Stimulated activated memory B cell treated with anti-CD40 and anti-IgM and Interleukin-4, amounts not matched to agents 10 μg/mL and 1 μg/mL and 100 μg/mL, for 72 hours (primary cell): ENCODE results near the gene STIM2.

ENCODE experiments used
- ATAC-seq: fragments of 150-1000 bp; cut with Tn5 transposase; 2 replicates; pipeline ENCODE4 v1.10.0; 2021
- H3K27ac Mint-ChIP-seq: one replicate; pipeline ENCODE4 v1.8.0; 2022; ENCODE audit warnings: mild to moderate bottlenecking, mixed read lengths
- H3K27me3 Mint-ChIP-seq: one replicate; pipeline ENCODE4 v1.8.0; 2022; ENCODE audit warnings: mixed read lengths
- H3K36me3 Mint-ChIP-seq: one replicate; pipeline ENCODE4 v1.8.0; 2022; ENCODE audit warnings: mixed read lengths
- H3K4me1 Mint-ChIP-seq: one replicate; pipeline ENCODE4 v1.8.0; 2022; ENCODE audit warnings: mixed read lengths
- H3K4me3 Mint-ChIP-seq: one replicate; pipeline ENCODE4 v1.8.0; 2022; ENCODE audit warnings: mild to moderate bottlenecking, moderate library complexity, mixed read lengths
- H3K9me3 Mint-ChIP-seq: one replicate; pipeline ENCODE4 v1.8.0; 2022; ENCODE audit warnings: mixed read lengths

The STIM2 gene

DNA sequence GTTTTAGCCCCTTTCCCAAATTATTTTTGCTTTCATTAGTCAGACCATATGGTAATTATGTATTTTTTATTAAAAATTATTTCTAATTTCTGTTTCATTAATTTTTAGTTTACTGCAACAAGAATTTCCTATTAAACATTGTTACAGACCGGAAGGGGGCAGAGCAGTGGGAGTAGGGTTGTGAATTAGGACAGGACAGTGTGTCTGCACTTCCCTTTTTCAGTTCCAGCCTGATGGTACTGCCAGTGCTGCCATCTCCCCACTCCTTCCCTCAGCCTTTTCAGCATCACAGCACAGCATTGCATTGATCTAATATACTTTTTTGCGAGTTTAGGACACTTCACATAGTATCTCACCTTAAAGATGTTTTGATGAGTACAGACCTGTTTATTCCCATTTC is 76.5 kb downstream of the STIM2 start:
- H3K9me3 Mint-ChIP-seq: no peaks in the 10 kb centered on the region
- no peak overlapping the region for H3K27ac Mint-ChIP-seq
- no peak overlapping the region for H3K4me3 Mint-ChIP-seq
- peak; percentile 76 for ATAC-seq
- H3K36me3 Mint-ChIP-seq: peaks cover 9% of the 10 kb centered on the region
- peaks cover 59% of the 10 kb centered on the region for H3K4me1 Mint-ChIP-seq
- no peaks in the 10 kb centered on the region for H3K27me3 Mint-ChIP-seq

DNA sequence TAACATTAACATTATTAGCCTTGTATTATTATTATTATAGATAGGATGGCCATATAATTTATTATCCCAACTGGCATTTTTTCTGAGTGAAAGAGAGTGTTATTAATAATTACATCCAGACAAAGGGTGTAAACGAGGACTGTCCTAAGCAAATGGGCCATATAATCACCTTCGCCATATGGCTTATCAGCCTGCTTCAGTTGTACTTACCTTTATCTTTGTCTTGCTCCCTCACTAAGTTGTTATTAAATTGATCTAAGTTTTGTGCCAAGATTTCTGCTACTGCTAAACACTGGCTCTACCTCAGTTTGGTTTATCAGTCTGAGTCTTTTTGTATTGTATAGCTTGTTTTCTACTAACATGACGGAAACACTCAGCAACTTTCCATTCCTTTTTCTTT is 76.9 kb downstream of the STIM2 start:
- H3K27ac Mint-ChIP-seq: no peak overlapping the region
- H3K4me3 Mint-ChIP-seq: no peak overlapping the region
- no peak for ATAC-seq
- H3K36me3 Mint-ChIP-seq: peaks cover 12% of the 10 kb centered on the region
- H3K9me3 Mint-ChIP-seq: no peaks in the 10 kb centered on the region
- H3K27me3 Mint-ChIP-seq: no peaks in the 10 kb centered on the region
- peaks cover 63% of the 10 kb centered on the region for H3K4me1 Mint-ChIP-seq

DNA sequence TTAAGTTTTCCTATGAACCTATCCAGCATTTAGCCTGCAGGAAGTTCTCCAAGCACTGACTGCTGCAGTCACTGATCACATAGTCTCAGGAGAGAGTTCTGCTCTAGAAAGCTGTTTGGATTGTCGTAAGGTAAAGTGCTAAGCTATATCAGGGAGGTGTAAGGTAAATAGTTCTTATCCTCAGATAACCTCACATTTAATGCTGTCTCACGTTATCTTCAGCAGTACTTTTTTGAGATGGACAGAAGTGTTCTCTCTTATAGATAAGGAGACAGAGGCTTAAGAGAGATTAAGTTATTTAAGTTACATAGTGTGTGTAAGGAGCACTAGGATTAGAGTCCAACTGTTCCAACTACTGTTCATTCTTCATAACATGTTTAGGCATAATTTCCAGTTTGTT is 77.9 kb downstream of the STIM2 start:
- Mint-ChIP-seq H3K4me3 (no peak overlapping the region), H3K27ac (no peak overlapping the region), H3K36me3 (peaks cover 11% of the 10 kb centered on the region), H3K4me1 (peaks cover 70% of the 10 kb centered on the region), H3K9me3 (no peaks in the 10 kb centered on the region), H3K27me3 (no peaks in the 10 kb centered on the region)
- no peak for ATAC-seq

DNA sequence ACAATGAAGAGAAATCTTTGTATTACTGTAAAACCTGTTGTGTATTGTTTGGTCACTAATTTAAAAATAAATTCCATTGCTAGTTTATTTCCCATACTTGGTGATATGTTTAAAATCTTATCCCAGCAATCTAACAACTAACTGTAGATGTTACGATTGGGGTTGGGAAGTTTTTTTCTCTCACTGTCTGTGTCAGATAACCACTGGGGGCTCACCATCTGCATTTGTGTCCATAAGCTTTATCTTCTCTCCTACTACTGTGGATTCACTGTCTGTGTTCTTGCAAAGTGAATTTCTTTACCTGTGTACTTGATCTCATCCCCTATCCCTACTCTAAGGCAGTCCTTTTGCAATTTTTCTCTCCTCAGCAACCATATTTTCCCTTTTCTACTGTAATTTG is 81.3 kb downstream of the STIM2 start:
- Mint-ChIP-seq H3K4me1 (peaks cover 64% of the 10 kb centered on the region), H3K4me3 (no peak overlapping the region), H3K27ac (peak overlapping the region; percentile 15), H3K9me3 (no peaks in the 10 kb centered on the region), H3K27me3 (no peaks in the 10 kb centered on the region), H3K36me3 (peaks cover 18% of the 10 kb centered on the region)
- ATAC-seq: no peak

DNA sequence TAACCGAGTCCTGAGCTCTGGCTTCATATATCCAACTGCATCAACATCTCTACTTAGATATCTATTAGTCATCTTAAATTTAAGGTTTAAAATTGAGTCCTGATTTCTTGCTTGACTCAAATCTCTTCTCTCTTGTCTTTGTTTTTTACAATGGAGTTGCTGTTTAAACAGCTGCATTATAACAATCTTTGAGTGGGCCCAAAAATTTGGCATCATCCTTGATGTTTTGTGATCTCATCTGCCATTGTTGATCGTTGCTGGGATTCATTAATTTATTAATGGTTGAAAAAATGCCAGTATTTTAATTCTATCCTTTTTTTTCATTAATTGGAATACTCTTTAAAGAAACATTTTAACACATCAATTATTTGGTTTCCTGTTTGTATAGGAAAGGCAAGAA is 82.2 kb downstream of the STIM2 start:
- peaks cover 55% of the 10 kb centered on the region for H3K4me1 Mint-ChIP-seq
- peak overlapping the region; percentile 15 for H3K27ac Mint-ChIP-seq
- H3K27me3 Mint-ChIP-seq: no peaks in the 10 kb centered on the region
- no peaks in the 10 kb centered on the region for H3K9me3 Mint-ChIP-seq
- peaks cover 23% of the 10 kb centered on the region for H3K36me3 Mint-ChIP-seq
- no peak for ATAC-seq
- H3K4me3 Mint-ChIP-seq: no peak overlapping the region

DNA sequence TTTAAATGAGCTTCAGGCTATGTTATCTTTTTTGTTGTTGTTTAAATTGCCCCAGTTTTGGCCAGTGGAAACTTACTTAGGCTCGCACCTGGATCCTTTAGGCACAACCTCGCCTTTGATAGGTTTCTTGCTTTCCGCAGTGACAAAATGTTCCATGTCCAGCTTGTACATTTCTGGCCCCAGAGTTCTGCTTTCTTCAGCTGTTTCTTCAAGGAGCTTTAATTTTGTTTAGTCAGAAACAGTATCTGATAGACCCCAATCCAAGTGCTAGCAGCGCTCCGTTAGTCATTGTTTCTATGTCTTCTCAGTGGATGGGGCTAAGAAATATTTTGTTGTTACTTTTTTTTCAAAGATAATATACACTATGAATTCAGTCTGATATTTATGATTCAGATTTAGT is 82.8 kb downstream of the STIM2 start:
- Mint-ChIP-seq H3K27ac (no peak overlapping the region), H3K36me3 (peaks cover 28% of the 10 kb centered on the region), H3K4me3 (no peak overlapping the region), H3K9me3 (no peaks in the 10 kb centered on the region), H3K4me1 (peaks cover 54% of the 10 kb centered on the region), H3K27me3 (no peaks in the 10 kb centered on the region)
- ATAC-seq: no peak

DNA sequence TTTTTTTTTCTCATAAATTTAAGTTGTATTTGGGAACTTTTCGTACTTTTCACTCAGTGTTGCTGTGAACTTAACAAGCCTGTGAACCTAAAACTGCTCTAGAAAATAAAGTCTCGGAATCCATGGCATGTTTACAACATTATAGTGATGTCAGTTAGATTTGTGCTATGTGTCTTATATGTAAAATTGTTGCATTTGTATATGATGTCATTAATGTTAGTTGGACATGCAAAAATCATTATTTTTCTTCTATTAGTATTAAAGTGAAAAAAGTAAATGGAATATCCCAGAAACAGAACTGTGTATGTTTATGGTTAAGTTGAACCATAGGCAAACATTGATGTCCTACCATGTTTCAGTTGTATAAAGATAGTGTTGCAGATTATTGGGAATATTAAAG is 85.2 kb downstream of the STIM2 start:
- Mint-ChIP-seq H3K4me1 (peaks cover 40% of the 10 kb centered on the region), H3K27me3 (no peaks in the 10 kb centered on the region), H3K9me3 (peaks cover 3% of the 10 kb centered on the region), H3K36me3 (peaks cover 28% of the 10 kb centered on the region), H3K4me3 (no peak overlapping the region), H3K27ac (no peak overlapping the region)
- no peak for ATAC-seq

DNA sequence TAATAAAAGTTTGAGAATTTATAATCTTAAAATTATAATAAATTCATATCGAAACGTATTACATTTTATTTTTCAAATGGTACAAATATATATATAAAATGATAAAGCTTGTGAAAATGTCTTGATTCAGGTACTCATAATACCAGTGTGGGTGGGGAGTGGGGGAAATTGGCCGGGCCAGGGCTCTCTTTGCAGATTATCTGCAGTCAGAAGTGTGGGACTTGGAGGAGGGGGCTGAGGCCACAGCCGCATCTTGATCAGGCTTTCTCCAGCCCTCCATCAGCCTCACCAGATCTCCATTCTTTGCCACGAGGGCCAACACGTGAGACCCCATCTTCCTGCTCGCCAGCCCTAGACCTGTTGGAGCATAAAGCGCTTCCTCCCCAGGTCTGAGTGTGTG is 86.7 kb downstream of the STIM2 start:
- no peak for ATAC-seq
- Mint-ChIP-seq H3K36me3 (peaks cover 32% of the 10 kb centered on the region), H3K4me1 (peaks cover 36% of the 10 kb centered on the region), H3K9me3 (peaks cover 5% of the 10 kb centered on the region), H3K4me3 (no peak overlapping the region), H3K27ac (no peak overlapping the region), H3K27me3 (no peaks in the 10 kb centered on the region)

DNA sequence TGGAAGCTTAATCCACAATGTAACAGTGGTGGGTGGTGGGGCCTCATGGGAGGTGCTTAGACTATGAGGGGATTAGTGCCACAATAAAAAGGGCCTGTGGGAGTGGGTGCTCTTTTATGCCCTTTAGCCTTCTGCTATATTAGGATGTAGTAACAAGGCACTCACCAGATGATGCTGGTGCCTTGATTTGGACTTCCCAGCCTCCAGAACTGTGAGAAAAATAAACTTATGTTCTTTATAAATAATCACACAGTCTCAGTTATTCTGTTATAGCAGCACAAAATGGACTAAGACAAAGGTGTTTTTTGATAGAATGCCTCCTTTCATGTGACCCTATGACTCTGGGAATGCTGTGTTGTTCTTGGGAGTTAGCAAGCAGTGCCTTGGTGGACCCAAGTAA is 89.8 kb downstream of the STIM2 start:
- no peak for ATAC-seq

DNA sequence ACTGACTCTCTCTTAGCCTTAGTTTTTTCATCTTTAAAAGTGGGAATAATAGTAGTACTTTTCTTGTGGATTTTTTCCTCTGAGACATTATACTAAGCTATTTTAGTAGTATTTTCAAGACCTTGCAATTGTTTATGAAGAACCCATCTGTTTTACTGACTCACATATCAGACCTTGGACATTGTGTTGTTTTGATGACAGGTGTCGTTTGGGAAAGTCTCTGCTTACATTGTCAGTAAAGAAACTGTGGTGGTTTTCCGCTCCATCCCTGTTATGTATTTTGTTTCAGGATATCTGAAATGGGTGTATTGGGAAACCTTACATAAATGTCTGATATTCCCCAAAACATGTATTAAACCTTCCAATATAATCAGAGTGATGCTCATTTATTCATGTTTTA is 92.2 kb downstream of the STIM2 start:
- no peak for ATAC-seq
- Mint-ChIP-seq H3K36me3 (peaks cover 13% of the 10 kb centered on the region), H3K27me3 (no peaks in the 10 kb centered on the region), H3K27ac (peak overlapping the region; percentile 31), H3K4me1 (peaks cover 32% of the 10 kb centered on the region), H3K4me3 (no peak overlapping the region), H3K9me3 (peaks cover 5% of the 10 kb centered on the region)

More for the DNA sequence above, 89.8 kb downstream of the STIM2 start:
- Mint-ChIP-seq H3K9me3 (peaks cover 5% of the 10 kb centered on the region), H3K27me3 (no peaks in the 10 kb centered on the region), H3K27ac (no peak overlapping the region), H3K36me3 (peaks cover 18% of the 10 kb centered on the region), H3K4me1 (peaks cover 39% of the 10 kb centered on the region), H3K4me3 (no peak overlapping the region)

DNA sequence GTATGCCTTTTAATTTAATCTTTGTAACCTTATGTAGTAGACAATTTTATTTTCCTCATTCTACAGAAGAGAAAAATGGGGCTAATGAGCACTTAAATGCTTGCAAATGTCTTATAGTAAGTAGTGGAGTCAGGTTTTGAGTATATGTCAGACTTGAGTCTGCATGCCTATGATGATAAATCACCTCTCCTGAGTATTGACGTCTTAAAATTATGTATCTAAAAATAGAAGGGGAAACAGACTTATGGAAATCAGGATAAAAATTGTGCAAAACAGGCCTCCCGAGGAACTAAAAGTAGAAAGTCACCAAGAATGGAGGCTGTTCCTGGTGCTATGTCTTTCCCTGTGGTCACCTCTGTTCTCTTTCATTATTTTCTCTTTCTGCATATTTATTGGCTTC is 92.7 kb downstream of the STIM2 start:
- no peak for ATAC-seq
- peaks cover 5% of the 10 kb centered on the region for H3K9me3 Mint-ChIP-seq
- no peaks in the 10 kb centered on the region for H3K27me3 Mint-ChIP-seq
- peaks cover 32% of the 10 kb centered on the region for H3K4me1 Mint-ChIP-seq
- peaks cover 11% of the 10 kb centered on the region for H3K36me3 Mint-ChIP-seq
- H3K27ac Mint-ChIP-seq: peak overlapping the region; percentile 31
- H3K4me3 Mint-ChIP-seq: peak overlapping the region; percentile 4

DNA sequence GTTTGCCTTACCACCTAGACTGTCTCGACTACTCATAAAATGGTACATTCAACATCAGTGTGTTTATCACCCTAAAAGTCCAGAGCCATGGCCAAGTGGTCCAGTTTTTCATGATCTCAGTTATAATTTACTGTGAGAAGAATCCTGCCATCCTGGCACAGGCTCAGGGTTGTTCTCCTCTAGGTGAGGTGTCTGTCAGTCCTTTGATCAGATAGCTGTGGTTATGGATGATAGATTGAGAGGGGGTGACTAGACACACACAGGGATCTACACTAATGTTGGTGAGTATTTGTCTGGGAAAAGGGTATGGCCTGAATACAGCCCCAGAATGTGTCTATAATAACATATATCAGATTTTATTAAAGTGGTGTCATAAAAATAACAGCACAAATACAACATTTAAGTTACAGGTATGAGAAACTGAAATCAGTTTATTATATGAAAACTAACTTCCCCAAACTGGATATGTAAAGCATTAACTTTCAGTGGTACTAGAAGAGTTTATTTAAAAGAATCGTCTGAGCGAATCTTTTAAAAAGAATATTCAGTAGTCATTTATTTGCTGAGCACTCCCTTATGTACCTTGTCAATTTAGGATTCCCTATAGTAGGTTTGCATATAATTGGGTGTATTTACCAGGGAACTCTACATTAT is 93.3 kb downstream of the STIM2 start:
- H3K27ac Mint-ChIP-seq: peak overlapping the region; percentile 31
- ATAC-seq: no peak

DNA sequence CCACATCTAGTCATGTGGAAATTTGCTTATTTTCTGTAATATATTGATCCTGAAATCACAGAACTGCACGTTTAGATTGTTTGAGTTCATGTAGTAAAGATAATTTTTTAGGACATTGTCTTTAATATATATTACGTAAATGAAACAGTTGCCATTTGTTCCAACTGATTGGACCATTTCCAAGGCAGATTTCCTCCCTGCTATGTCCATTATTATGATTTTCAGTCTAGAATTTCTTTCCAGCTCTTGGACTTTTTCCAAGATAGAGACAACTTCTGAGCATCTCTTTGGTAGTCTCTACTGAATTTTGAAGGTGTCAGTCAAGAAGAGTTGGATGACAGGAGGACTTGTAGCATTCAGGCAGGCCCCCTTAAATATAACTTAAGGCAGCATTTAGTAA is 94.6 kb downstream of the STIM2 start:
- Mint-ChIP-seq H3K27me3 (no peaks in the 10 kb centered on the region), H3K4me1 (peaks cover 39% of the 10 kb centered on the region), H3K36me3 (peaks cover 28% of the 10 kb centered on the region), H3K9me3 (peaks cover 2% of the 10 kb centered on the region), H3K4me3 (no peak overlapping the region), H3K27ac (no peak overlapping the region)
- no peak for ATAC-seq

More for the DNA sequence above, 93.3 kb downstream of the STIM2 start:
- Mint-ChIP-seq H3K4me3 (peak overlapping the region; percentile 4), H3K9me3 (peaks cover 5% of the 10 kb centered on the region), H3K36me3 (peaks cover 17% of the 10 kb centered on the region), H3K27me3 (no peaks in the 10 kb centered on the region), H3K4me1 (peaks cover 34% of the 10 kb centered on the region)

DNA sequence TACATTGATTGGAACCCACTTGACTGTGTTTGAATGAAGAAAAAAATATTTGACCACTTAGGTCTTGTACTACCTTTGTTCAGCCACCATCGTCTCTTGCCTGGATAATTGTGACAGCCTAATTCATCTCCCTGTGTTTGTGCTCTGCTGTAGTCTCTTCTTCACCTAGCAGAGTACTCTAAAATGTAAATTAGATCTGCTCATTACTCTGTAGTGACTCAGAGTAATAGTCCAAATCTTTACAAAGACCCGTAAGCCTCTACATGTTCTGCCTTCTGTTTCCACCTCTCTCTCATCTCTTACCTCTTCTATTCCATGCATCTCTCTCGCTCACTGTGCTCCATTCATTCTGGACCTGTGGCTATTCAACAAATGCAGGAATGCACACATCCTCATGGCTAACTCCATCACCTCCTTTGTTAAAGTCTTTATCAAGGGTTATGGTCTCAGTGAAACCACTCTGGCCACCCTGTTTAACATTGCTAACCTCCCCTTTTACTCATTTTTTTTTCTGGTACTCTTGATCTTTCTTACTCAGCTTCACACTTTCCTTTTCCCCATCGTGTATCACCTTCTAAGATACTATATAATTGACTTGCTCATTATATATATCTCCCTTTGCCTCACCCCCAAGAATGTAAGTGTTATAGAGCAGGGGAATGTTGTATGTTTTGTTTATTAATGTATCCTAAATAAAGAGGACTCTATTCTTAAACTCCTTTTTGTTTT is 98.4 kb downstream of the STIM2 start:
- Mint-ChIP-seq H3K27me3 (no peaks in the 10 kb centered on the region), H3K4me1 (peaks cover 37% of the 10 kb centered on the region), H3K9me3 (no peaks in the 10 kb centered on the region), H3K4me3 (no peak overlapping the region), H3K36me3 (peaks cover 35% of the 10 kb centered on the region), H3K27ac (no peak overlapping the region)
- ATAC-seq: no peak

DNA sequence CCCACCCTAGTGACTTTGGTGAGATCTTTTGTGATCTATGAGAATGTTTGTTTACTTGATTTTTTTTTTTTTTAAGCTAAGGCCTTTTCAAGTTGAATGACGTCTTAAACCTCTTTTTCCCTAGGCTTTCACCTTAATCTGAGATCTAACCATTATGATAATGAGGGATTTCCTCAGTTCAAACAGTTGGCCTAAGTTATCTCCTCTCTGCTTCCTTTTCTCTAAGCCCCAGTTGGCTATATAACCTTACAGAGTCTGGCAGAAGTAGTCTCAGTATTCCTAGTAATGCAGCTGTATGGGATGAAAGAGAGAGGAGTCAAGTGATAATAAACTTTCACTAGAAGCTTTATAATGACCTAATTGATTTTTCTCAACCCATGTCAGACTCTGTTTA is 99.0 kb downstream of the STIM2 start:
- Mint-ChIP-seq H3K27ac (no peak overlapping the region), H3K36me3 (peaks cover 35% of the 10 kb centered on the region), H3K27me3 (no peaks in the 10 kb centered on the region), H3K4me1 (peaks cover 43% of the 10 kb centered on the region), H3K9me3 (no peaks in the 10 kb centered on the region), H3K4me3 (no peak overlapping the region)
- no peak for ATAC-seq

DNA sequence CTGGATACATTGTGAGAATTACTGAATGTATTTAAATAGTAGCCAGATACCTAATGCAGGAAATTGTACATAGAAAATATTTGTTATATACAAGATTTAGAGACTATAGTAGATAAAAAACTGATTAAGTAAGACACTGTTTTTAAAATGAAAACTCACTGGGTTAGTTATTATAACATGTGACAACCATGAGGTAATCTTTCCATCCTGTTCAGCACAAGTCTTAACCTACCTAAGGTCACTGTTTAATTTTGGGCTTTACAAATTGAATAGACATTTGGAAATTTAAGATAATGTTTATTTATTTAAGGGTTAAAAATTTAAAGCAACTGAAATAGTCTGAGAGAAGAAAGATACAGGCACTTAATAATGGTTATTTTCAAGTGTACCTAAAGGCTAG is 102.1 kb downstream of the STIM2 start:
- no peak overlapping the region for H3K27ac Mint-ChIP-seq
- no peaks in the 10 kb centered on the region for H3K27me3 Mint-ChIP-seq
- peaks cover 51% of the 10 kb centered on the region for H3K36me3 Mint-ChIP-seq
- H3K4me3 Mint-ChIP-seq: no peak overlapping the region
- H3K4me1 Mint-ChIP-seq: peaks cover 66% of the 10 kb centered on the region
- H3K9me3 Mint-ChIP-seq: no peaks in the 10 kb centered on the region
- no peak for ATAC-seq
